Activated CD4-positive, CD25-positive, alpha-beta regulatory T cell treated with anti-CD3 and anti-CD28 coated beads, Interleukin-2, amount 50 U/mL, for 72 hours (primary cell): Measurements from ENCODE around the gene KCNMA1.

Source experiments
- DNase-seq: peaks from one replicate; pipeline ENCODE4 v3.0.0; 2021

The KCNMA1 gene

GRCh38 chr10:77631241-77631640 is 6.4 kb downstream of the KCNMA1 start:
- no peak for DNase-seq

- DNase-seq = no peak
These were observed 7.1 kb downstream of the KCNMA1 start for GRCh38 chr10:77630507-77630848.

- no peak for DNase-seq
These were observed 7.7 kb downstream of the KCNMA1 start for GRCh38 chr10:77629775-77630506.

DNA sequence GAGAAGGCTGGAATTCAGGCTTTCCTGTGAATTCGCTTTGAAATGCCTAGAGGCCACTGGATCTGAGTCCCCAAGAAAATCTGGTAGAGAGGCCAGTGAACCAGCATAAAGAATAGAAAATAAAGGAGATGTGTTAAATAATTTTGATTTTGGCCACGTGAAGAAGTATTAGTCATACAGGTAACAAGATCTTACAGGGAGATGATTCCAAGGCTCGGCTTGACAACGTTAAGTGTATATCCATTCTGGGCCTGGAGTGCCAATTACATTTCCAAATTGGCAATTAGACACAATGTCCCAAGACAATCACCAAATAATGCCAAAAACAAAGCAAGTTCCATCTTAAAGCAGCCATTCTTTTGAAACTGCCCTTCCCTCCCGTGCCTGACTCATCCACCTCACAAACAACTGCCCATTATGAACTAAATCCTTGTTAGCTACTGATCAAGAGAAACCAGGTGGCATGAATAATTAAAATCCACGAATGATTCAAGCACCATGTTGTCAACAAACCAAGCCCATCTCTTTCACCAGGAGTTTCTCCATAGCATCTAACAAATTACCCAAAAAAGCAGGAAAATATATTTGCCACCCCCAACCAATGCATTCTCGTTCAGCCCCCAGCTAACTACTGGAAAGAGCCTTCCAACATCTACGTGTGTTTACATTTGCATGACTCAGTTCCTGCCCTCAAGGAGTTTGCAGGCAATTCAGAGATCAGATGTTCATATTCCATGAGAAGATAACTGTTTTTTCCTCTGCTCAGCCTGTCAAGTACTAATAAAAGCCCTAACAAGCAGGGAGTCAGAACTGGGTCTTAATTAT is 8.5 kb downstream of the KCNMA1 start:
- DNase-seq = no peak

GRCh38 chr10:77626266-77626935 is 11.2 kb downstream of the KCNMA1 start:
- DNase-seq = no peak

GRCh38 chr10:77625379-77625778 is 12.2 kb downstream of the KCNMA1 start:
- DNase-seq = no peak

DNA sequence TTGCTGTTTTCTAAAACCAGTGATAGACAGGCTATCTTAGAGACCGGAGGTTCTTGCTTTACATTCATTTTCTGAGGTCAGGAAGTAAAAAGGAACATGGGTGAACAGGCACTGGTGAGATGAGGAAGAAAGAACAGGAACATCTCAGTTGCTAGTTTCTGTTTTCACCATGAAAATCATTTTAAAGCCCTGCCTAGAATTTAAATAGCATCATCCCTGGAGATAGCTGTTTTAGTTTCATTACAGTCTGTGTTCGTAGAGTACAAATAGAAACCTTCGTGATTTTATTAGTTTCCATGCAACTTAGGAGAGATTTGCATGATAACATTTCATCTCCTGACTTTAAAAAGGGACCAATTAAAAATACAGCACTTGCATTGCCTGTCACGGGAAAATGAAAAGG is 14.7 kb downstream of the KCNMA1 start:
- DNase-seq = no peak

DNA sequence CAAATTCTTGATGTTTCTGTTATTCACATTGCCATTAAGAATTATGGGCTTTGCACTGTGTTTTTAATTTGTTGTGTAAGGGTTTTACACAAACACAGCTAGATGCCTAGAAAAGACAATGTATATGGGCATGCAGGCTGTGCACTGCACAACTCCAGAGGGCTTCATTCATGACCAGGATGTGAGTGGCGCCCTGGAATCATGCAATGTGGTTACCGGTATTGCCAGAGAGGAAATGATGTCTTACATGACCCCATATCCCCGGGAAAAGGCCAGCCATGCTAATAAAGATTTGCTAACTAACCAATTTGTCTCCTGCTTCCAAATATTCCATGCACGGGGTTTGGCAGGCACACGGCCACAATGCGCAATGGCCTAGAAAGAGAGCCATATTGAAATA is 16.9 kb downstream of the KCNMA1 start:
- no peak for DNase-seq

GRCh38 chr10:77619964-77620703 is 17.5 kb downstream of the KCNMA1 start:
- DNase-seq = no peak

DNA sequence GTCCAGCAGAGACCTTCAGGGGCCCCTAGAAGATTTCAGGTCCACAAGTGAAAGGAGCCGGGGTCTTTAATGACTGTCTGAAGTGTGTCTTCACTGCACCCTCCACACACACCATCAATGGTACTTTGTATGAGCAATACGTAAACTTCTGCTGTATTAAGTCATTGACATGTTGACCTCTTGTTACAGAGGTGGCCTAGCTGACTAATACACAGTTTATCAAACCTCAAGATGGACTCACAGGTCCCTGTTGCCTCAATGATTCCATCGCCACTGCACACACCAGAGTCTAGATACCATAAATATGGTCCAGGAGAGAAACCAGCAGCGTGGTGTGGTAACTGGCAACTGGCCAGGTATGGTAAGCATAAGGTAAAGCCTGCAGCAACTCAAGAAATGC is 19.5 kb downstream of the KCNMA1 start:
- no peak for DNase-seq

DNA sequence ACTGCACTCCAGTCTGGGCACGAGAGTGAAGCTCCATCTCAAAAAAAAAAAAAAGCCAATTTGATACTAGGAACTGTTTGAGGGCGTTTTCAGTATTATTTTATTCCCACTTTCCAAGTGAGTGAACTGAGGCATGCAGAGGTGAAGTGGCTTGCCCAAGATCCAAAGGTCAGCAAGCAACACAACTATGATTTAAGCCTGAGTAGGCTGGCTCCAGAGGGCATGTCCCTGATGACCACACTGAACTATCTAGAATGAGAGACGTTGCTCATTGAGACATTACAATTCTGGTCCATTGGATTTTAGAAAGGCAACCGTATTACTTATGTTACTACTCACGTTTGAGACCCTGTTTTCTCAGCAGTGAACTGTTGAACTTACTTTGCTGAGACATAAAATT is 20.8 kb downstream of the KCNMA1 start:
- DNase-seq = no peak

DNA sequence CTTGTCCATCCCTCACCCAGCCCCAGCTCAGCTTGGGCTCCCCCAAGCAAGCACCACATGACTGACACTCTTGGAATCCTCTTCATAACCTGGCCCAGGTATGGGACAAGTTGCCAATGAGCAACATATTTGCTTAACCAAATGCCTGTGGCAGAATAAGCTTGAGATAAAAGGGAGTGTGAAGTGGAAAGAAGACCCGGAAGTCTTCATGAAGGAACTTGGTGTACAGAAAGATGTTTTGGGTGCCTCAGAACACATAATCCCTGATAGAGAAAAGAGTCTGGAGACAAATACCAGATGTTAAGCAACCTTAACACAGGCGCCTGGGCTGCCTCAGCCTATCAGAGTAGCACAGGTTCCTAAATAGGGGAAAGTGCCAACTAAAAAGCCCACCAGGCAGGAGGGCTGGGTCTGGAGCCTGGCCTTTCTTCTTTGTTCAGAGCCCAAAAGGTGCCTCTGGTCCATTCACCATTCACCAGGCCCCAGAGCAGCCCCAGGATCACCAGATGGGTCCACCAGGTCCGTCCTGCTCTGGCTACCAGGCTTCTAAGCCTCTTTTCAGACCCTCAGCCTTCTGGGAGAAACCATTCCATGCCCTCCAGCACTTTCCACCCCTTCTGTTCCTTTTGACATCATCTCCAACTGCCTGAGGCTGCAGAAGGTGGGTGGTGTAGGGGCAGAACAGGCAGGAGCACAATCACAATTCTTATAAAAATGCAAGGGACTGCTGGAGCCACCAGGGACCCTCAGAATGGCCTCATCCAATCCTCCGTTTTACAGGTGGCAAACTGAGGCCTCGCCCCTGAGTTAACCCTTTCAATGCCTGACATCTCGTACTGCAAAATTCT is 22.6 kb downstream of the KCNMA1 start:
- DNase-seq = no peak

GRCh38 chr10:77613476-77614130 is 24.0 kb downstream of the KCNMA1 start:
- no peak for DNase-seq

DNA sequence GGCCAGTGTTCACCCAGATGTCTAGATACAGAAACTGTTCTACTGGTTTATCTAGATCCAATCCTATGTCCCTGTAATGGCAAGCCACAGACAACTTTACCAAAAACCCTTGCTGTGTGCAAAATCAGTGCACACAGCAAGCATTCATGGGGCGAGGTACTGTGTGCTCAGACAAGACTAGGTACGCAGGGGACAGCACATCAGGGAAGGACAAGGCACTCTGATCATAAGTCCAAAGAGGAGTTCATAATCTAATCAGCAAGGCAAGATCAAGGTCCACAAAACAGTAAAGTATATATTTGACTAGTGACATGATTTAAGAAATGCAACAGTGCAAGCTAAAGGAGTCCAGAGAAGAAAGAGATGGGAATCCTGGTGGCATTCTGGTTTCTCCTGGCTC is 25.9 kb downstream of the KCNMA1 start:
- no peak for DNase-seq

- no peak for DNase-seq
These were observed 26.4 kb downstream of the KCNMA1 start for GRCh38 chr10:77611221-77611620.

DNA sequence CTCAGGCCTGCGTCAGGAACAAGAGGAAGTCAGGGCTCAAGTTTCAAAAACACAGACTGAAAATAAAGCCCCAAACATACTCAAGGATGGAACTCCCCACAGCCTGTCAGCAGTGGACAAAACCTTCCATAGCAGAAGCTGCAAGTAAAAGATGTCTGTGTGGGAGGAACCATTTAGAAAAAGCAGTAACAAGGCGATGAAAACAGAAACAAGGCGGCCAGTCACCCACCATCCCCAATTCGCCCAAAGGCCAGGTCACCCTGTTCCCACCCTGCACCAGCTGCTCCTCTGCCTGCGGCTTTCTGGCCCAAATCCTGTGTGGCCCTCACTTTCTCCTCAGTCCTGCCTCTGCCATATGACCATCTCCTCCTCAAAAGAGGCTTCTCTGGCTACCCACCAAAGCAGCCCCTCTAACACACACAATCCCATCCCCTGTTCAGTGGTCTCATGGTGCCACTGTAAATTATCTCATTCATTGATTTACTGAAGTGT is 27.8 kb downstream of the KCNMA1 start:
- no peak for DNase-seq

- DNase-seq = no peak
These were observed 29.3 kb downstream of the KCNMA1 start for GRCh38 chr10:77608281-77608680.

- DNase-seq = no peak
These were observed 30.9 kb downstream of the KCNMA1 start for GRCh38 chr10:77606751-77607150.

GRCh38 chr10:77605466-77605865 is 32.1 kb downstream of the KCNMA1 start:
- DNase-seq = no peak

DNA sequence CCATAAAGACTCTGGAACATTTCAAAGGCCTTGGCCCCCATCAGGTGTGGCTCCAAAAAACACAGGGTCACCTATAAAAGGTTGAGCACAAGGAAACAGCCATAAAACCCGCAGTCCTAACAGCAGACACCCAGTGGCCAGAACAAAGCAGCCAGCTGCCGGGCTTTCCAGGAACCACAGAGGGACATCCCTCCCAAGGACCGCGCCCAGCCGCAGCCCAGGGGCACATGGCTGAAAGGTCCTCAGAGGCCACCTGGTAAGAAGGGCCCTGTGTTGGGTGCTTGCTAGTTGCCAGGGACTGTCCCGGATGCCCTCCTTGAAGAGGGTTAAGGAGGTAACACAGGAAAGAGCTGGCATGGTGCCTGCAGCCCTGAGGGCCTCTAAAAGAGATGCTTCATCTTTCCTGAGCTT is 32.7 kb downstream of the KCNMA1 start:
- DNase-seq = no peak

DNA sequence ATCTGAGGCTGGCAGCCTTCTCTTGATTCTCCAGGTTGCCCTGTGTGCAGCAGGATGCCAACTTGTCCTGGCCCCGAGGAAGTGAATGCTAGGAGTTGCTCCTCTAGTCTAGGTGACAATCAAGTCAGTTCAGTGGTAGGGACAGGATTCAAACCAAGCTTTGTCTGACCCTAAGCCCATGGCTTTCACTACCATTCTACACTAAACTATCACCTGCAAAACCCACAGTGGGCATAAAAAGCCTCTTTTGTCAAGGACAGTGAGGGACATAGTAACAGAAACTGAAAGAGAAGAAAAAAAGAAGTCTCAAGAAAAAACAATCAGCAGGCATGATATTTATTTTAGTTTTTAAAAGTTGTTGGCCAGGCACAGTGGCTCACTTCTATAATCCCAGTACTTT is 33.5 kb downstream of the KCNMA1 start:
- DNase-seq = no peak

DNA sequence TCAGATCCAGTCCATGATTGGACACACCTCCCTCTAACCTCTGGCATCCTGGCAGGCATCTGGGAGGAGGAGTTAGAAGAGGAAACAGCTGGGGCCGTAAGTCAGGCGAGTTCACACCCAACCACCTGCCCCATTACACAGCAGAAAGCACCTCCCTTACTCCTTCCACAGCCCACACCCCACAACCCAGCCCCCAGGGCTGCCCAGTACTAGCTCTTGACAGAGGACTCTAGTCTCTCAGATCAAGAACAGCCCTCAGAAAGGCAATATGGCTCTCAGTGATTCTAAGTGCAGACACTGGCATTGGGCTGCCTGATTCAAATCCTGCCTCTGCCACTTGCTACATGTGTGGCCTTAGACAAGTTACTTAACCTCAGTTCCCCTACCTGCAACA is 34.1 kb downstream of the KCNMA1 start:
- DNase-seq = no peak
